Measurements from ENCODE around the gene VTCN1. TPM values are rescaled to one million over a fixed set of nuclear protein-coding genes. Genes with fewer than 3 reads are reported as not detected.

VTCN1 gene
- total and polyA plus RNA-seq, 9 donors: 0.05 to 17.6 (median 0.83) TPM; not detected in 2

- no peak overlapping the region for H3K4me3 ChIP-seq
- intact Hi-C loops (cut with DNase I): no loop called here
- 95 to 99% (median 97%) methylated on average over 10 of the region's 10 CpGs for WGBS, 3 donors
Observed at GRCh38 chr1:117173006-117173405, 37.7 kb downstream of the VTCN1 start.

GRCh38 chr1:117171900-117172511 is 38.7 kb downstream of the VTCN1 start:
- Histone ChIP-seq H3K36me3 (no peaks in the 10 kb centered on the region), H3K4me1 (ENCODE audit: insufficient read depth) (no peaks in the 10 kb centered on the region), H3K27ac (no peak overlapping the region), H3K27me3 (no peaks in the 10 kb centered on the region), H3K9me3 (no peaks in the 10 kb centered on the region), H3K4me3 (no peak overlapping the region)
- 81 to 85% (median 84%) methylated on average over 18 of the region's 18 CpGs for WGBS, 3 donors
- DNase-seq: peak in 1 of 5 donors; percentile 16
- intact Hi-C loops (cut with DNase I): no loop called here
- TF ChIP-seq EP300 (IDR thresholded peaks at IDR 0.05) (no peak), CTCF (IDR thresholded peaks at IDR 0.05) (no peak), POLR2A (IDR thresholded peaks at IDR 0.05) (no peak)

More at GRCh38 chr1:117173006-117173405, 37.7 kb downstream of the VTCN1 start:
- no peak for DNase-seq
- TF ChIP-seq CTCF (IDR thresholded peaks at IDR 0.05) (no peak), EP300 (IDR thresholded peaks at IDR 0.05) (no peak), POLR2A (IDR thresholded peaks at IDR 0.05) (no peak)
- no peaks in the 10 kb centered on the region for H3K36me3 ChIP-seq
- H3K27me3 ChIP-seq: no peaks in the 10 kb centered on the region
- H3K4me1 ChIP-seq (ENCODE audit: insufficient read depth): no peaks in the 10 kb centered on the region
- H3K27ac ChIP-seq: no peak overlapping the region
- H3K9me3 ChIP-seq: no peaks in the 10 kb centered on the region

- H3K27me3 ChIP-seq: no peaks in the 10 kb centered on the region
- TF ChIP-seq POLR2A (IDR thresholded peaks at IDR 0.05) (no peak), CTCF (IDR thresholded peaks at IDR 0.05) (no peak), EP300 (IDR thresholded peaks at IDR 0.05) (no peak)
- H3K4me1 ChIP-seq (ENCODE audit: insufficient read depth): no peaks in the 10 kb centered on the region
- no peaks in the 10 kb centered on the region for H3K9me3 ChIP-seq
- intact Hi-C loops (cut with DNase I): no loop called here
- no peak overlapping the region for H3K4me3 ChIP-seq
- H3K27ac ChIP-seq: no peak overlapping the region
- 60 to 76% (median 66%) methylated on average over 4 of the region's 4 CpGs for WGBS, 3 donors
- no peaks in the 10 kb centered on the region for H3K36me3 ChIP-seq
- DNase-seq: no peak
Observed at GRCh38 chr1:117169871-117170596, 40.7 kb downstream of the VTCN1 start.

GRCh38 chr1:117167402-117167801 is 43.3 kb downstream of the VTCN1 start:
- no peak overlapping the region for H3K27ac ChIP-seq
- no peaks in the 10 kb centered on the region for H3K36me3 ChIP-seq
- no peak for DNase-seq
- no peaks in the 10 kb centered on the region for H3K27me3 ChIP-seq
- H3K9me3 ChIP-seq: no peaks in the 10 kb centered on the region
- intact Hi-C loops (cut with DNase I): no loop called here
- no peaks in the 10 kb centered on the region for H3K4me1 ChIP-seq (ENCODE audit: insufficient read depth)
- TF ChIP-seq CTCF (IDR thresholded peaks at IDR 0.05): no peak
- TF ChIP-seq EP300 (IDR thresholded peaks at IDR 0.05): no peak
- no peak for TF ChIP-seq POLR2A (IDR thresholded peaks at IDR 0.05)
- H3K4me3 ChIP-seq: no peak overlapping the region

Data from ovary (tissue), 9 donors.